Vagina (tissue), 2 donors: ENCODE data around the gene FGGY.

ENCODE experiments used
- CTCF ChIP-seq, 3 experiments: fragments of 450-650 bp in 2 of 3; fragments of 200-600 bp in 1 of 3; sonication (generic) in 1 of 3; IDR thresholded peaks; one replicate each; pipeline ENCODE4 v1.5.1; 2017 to 2019; ENCODE audit warnings: antibody characterized with exemption in 3 of 3, mild to moderate bottlenecking in 2 of 3, moderate library complexity in 2 of 3
- POLR2A ChIP-seq, 2 donors: fragments of 450-650 bp; IDR thresholded peaks; one replicate each; pipeline ENCODE4 v1.6.1; 2017; ENCODE audit warnings: antibody characterized with exemption in 2 of 2, mild to moderate bottlenecking in 2 of 2, moderate library complexity in 2 of 2

GRCh38 chr1:59683197-59683596, 386.3 kb downstream of the FGGY start:
- TF ChIP-seq CTCF (IDR thresholded peaks at IDR 0.05) (no peak), POLR2A (IDR thresholded peaks at IDR 0.05) (no peak)
